Stimulated activated CD4-positive, alpha-beta T cell treated with anti-CD3 and anti-CD28 coated beads, Interleukin-15, amount 100 ng/mL, for 48 hours (primary cell): ENCODE measurements around the gene PTPN6.
A peak's percentile ranks its signal among the peaks of the same experiment; 100 is the strongest.

Source experiments
- DNase-seq, 2 donors: peaks; one replicate each; pipeline ENCODE4 v3.0.0-alpha.2; 2020; ENCODE audit warnings: low read depth in 2 of 2

Gene PTPN6

GRCh38 chr12:6956021-6956727 lies 5.0 kb downstream of the PTPN6 start:
- no peak for DNase-seq

GRCh38 chr12:6957151-6957701 lies 6.1 kb downstream of the PTPN6 start:
- no peak for DNase-seq

GRCh38 chr12:6957741-6958608 lies 6.8 kb downstream of the PTPN6 start:
- DNase-seq, result no peak

DNA sequence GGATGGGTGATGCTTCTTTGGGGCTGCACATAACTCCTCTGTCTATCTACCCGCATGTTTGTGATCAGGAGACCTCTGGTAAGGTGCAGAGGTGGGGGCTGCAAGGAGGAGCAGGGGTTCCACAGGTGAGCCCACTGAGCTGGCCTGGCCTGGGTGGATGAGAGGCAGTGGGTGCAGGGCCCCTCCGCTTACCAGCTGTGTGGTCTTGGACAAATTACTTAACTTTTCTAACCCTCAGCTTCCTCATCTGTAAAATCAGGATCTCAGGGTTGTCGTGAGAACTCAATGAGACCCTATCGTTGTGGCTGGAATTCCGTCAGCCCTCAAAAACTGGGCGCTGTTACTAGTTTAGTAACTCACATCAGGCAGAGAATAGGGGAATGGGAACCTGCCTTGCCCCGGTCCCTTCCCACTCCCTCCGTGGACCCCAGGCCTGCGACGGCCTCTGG lies 7.5 kb downstream of the PTPN6 start:
- DNase-seq, result no peak

DNA sequence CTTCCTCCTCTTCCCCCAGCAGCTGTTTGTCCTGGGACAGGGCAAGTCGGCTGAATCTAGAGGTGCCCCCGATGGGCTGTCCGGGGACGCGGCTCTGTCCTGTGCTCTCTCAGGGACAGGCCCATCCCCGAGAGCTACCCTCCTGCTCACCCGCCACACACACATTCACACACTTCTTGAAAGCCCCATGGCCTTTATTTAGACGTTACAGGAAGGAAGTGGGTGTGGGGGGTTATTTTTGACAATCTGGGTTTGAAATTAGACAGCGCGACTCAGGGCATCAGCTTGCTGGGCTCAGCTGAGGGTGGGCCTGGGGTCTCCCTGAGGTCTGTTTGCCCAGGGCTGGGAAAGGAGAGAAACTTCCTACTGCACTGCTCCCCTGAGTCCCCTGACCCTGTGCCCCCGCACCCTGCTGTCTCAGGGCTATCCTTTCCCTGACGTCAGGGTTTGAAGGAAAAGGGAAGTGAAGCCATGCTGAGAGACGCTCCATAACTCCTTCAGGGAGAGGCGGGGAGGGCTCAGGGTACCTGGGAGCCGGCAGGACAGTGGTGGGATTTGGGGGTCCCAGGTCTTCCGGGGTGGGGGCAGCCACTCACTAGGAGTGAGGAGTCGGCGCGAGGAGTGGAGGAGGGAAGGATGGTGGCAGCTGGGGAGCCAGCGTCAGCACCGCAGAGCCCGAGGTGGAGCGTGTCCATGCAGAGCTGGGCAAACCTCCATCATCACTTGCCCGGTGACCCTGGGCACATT lies 8.1 kb downstream of the PTPN6 start:
- peak in 1 of 2 donors; percentile 62 for DNase-seq

- DNase-seq, result no peak
These were observed 8.8 kb downstream of the PTPN6 start for GRCh38 chr12:6959805-6960592.

DNA sequence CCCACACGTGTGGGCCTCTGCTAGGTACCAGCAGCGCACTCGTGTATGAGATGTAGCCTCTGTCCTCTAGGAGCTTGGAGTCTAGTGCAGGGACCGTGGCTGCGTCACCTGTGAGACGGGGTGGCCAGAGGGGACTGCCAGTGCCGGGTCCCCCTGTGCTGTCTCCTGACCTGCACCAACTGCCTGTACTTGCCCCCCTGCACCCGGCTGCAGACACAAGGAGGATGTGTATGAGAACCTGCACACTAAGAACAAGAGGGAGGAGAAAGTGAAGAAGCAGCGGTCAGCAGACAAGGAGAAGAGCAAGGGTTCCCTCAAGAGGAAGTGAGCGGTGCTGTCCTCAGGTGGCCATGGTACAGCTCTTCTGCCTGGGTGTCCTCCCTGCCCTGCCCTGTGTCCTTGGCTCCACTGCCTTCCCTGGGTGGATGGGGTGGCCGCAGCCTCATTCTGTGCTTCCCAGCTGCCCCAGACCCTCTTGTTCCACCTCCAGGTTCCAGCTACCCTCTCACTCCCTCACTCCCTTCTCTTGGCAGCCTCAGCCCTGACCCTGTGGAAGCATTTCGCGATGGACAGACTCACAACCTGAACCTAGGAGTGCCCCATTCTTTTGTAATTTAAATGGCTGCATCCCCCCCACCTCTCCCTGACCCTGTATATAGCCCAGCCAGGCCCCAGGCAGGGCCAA lies 9.6 kb downstream of the PTPN6 start:
- no peak for DNase-seq

- DNase-seq, result peak; percentile 90 to 93
These were observed 10.1 kb downstream of the PTPN6 start for GRCh38 chr12:6961278-6961694.

- DNase-seq, result no peak
These were observed 10.6 kb downstream of the PTPN6 start for GRCh38 chr12:6961695-6962284.

DNA sequence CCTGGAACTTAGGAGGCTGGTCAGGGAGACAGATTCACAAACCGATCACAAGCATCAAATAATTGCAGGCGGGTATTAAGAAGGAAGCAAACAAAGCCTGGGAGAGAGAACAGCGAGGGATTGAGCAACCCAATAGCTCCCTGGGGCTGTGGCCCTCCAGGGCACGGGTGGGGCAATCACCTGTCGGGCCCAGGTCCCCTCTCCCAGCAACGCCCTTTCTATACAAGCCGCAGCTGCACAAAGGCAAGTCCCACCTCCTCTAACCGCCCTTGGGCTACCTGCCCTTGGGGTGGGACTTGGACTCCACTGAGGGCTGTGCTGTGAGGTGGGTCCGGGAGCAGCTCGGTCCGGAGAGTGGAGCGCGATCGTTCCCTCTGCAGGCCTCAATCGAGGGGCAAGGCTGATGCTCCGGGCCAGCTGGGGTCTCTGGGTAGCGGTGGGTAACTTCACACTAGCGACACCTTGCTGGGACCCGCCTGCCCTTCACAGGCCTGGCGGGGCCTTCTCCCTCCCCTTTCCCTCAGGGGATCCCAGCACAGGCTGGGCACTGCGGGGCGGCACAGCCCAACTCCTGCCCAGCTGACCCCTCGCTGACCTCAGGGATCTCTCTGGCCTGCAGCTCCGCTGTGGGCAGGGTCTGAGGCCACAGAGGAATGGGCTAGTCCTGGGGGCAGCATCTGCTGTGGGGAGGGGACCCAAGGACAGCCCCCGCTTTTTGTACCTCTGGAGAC lies 11.3 kb downstream of the PTPN6 start:
- no peak for DNase-seq

DNA sequence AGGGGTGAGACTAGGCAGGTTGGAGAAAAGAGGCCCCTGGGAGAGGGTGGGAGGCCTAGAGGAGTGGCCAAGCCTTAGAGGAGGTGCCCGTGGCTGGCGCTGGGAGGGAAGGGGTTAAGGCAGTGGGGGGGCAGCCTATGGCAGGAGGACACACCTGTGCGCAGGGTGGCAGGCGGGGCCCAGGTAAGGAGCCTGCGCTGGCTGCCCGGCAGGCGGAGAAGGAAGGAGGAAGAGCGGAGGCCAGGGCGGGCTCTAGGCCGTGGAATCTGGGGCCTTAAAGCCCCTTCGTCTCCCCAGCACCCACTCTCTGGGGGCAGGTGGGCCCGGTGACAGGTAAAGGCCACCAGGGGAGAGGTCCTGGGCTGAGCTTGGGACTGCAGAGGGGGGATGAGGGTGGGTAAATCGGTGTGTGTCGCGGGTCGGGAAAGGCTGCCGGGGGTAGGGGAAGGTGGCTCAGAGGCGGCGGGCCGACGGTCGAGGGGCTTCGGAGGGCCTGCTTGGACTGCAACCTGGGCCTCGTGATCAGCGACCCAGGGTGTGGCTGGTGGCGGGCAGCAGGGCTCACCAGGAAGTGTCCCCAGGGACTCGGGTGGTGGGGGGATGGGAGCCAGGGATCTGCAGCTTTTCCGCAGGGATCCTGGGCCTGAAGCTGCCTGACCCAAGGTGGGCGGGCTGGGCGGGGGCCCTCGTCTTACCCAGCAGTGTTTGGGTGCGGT lies 12.0 kb downstream of the PTPN6 start:
- no peak for DNase-seq

GRCh38 chr12:6963791-6964413 lies 12.7 kb downstream of the PTPN6 start:
- no peak for DNase-seq

DNA sequence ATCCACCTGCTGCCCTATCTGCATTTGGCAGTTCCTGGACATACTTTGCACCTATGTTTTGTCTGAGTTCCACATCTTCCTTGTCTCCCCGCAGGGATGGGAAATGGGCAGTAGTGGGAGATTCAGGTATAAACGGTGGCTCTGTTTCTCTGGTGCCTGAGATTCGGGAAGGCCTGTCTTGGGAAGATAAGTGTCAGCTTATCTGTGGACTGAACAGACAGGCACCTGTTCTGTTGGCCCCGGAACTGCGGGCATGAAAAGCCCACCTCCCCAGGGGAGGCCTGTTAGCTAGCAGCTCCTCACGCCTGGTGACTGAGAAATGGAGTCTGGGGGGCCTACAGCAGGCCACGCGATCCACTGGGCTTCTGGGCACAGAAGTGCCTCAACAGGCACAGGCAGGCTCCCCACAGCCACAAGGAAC lies 13.5 kb downstream of the PTPN6 start:
- DNase-seq, result no peak

- peak; percentile 81 to 89 for DNase-seq
These were observed 14.0 kb downstream of the PTPN6 start for GRCh38 chr12:6965026-6965661.

GRCh38 chr12:6965714-6966113 lies 14.6 kb downstream of the PTPN6 start:
- no peak for DNase-seq

DNA sequence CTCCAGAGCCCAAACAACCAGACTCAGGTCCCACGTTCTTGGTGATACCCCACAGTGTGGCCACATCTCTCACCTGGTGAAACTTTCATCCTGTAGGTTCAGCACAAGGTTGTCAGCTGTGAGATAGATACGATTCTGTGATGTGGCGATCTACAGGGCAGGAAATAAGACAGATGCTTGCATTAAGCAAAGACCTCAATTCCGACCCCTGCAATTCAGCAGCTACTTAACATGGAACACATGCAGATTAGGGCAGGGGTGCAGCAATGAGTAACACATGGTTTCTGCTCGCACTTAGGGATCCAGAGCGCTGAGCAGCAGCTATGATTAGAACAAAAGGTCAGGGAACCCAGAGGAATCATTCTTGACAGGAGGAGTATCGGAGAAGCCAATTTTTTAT lies 15.2 kb downstream of the PTPN6 start:
- no peak for DNase-seq

- DNase-seq, result no peak
These were observed 16.5 kb downstream of the PTPN6 start for GRCh38 chr12:6967651-6968100.

DNA sequence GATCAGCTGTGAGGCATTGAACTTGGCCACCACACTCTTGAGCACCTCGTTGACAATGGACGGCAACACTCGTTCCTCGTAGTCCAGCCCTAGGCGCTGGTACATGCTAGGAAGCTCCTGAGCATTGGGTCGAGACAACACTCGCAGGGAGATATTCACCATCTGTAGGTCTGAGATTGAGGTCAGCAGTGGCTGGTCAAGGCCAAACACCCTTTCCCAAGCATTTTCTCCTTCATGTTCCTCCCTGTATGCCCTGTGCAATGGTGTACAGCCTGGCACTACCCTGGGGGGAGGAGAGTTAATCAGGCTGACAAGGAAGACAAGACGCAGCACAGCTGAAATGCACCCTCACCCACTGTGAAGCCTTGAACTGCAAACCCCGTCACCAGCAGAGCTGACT lies 17.3 kb downstream of the PTPN6 start:
- DNase-seq, result no peak
